HepG2 (cell line): ENCODE measurements around the gene SYCP2L. TPM values are rescaled to one million over a fixed set of nuclear protein-coding genes. Genes with fewer than 3 reads are reported as not detected.
A peak's percentile ranks its signal among the peaks of the same experiment; 100 is the strongest.

Experiments used
- HNF1B ChIP-seq: sonication (generic); formaldehyde crosslinking; IDR thresholded peaks from 2 replicates; pipeline ENCODE4 v1.5.1; 2020; ENCODE audit warnings: mild to moderate bottlenecking, moderate library complexity, missing genetic modification reagents
- MLX ChIP-seq: IDR thresholded peaks from 2 replicates; pipeline ENCODE4 v1.6.1; 2016
- MTA3 ChIP-seq: sonication (generic); formaldehyde crosslinking; IDR thresholded peaks from 2 replicates; pipeline ENCODE4 v1.4.0; 2020; ENCODE audit warnings: missing genetic modification reagents
- RXRA ChIP-seq: sonication (generic); formaldehyde crosslinking; IDR thresholded peaks from 2 replicates; pipeline ENCODE4 v1.5.1; 2020; ENCODE audit warnings: missing genetic modification reagents
- YY1 ChIP-seq: IDR thresholded peaks from 2 replicates; pipeline ENCODE4 v1.6.1; 2011; ENCODE audit warnings: low read length, low read depth, moderate library complexity, mild to moderate bottlenecking; ENCODE audit not compliant: insufficient read depth, insufficient replicate concordance
- ZFP36L2 ChIP-seq: sonication (generic); formaldehyde crosslinking; IDR thresholded peaks from 2 replicates; pipeline ENCODE4 v1.4.0; 2020; ENCODE audit warnings: missing genetic modification reagents
- ZKSCAN8 ChIP-seq: IDR thresholded peaks from 2 replicates; pipeline ENCODE4 v1.6.1; 2016; ENCODE audit warnings: borderline replicate concordance, missing genetic modification reagents, missing compliant biosample characterization
- polyA plus RNA-seq, 8 experiments: library from polyadenylated mRNA; depleted of rRNA in 3 of 8; stranded (reverse) in 7 of 8; unstranded in 1 of 8; fragments of >200 nt; fragmentation: Illumina TruSeq in 4 of 8; extraction: Trizol in 4 of 8; gene quantifications; 2 replicates each; pipeline versions ENCODE4 v1.2.1 to v1.2.3, GENCODE V29; 2011 to 2016; ENCODE audit warnings: low read depth in 4 of 8, missing spikeins in 1 of 8, mixed read lengths in 1 of 8; ENCODE audit not compliant: insufficient read depth in 1 of 8
- total RNA-seq, 5 experiments: library from RNA; depleted of rRNA; stranded (reverse); fragments of >200 nt; fragmentation: Illumina TruSeq; extraction: Trizol; gene quantifications; 2 replicates each; pipeline ENCODE4 v1.2.3, GENCODE V29; 2016; ENCODE audit warnings: low read depth in 1 of 5
- TF ChIP-seq, protein P1 (sequence below), 2 experiments: fragments of 450-650 bp in 1 of 2; sonication (generic) in 1 of 2; formaldehyde crosslinking in 1 of 2; IDR thresholded peaks; 2 replicates each; pipeline versions ENCODE4 v1.6.1 to v1.8.0; 2016 to 2022; ENCODE audit warnings: antibody characterized with exemption in 1 of 2, mild to moderate bottlenecking in 1 of 2, missing genetic modification reagents in 1 of 2
- TF ChIP-seq, protein P2 (sequence below): sonication (generic); formaldehyde crosslinking; IDR thresholded peaks from 2 replicates; pipeline ENCODE4 v1.5.1; 2020; ENCODE audit warnings: missing genetic modification reagents, mild to moderate bottlenecking, borderline replicate concordance
- TF ChIP-seq, protein P3 (sequence below): sonication (generic); formaldehyde crosslinking; IDR thresholded peaks from 2 replicates; pipeline ENCODE4 v1.5.0; 2020; ENCODE audit warnings: mild to moderate bottlenecking, missing genetic modification reagents, borderline replicate concordance

Gene SYCP2L
- total and polyA plus RNA-seq, 2 of the 13 experiments (the other 11 are each of a cell fraction or from before 2014, with no cell fraction given) = 0.22 to 0.54 TPM

DNA sequence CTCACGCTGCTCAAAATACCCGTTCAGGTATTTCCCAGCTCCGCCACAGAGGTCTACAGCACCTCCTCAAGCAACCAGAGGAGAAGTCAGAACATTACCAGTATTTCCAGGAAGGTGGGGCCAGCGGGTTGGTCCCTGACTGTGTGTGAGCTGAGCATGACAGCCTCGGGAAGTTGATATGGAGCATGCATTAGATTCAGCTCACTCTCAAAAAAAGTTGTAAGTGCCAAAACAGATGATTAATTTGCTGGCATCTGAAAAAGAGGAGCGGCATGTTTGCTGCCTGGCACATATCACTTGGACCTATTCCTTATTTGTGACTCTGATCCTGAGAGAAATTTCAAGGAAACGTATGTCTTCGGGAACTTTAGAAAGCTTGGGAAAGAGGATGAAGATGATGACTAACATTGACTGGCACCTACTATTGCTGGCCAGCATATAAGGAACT is 125.0 kb downstream of the SYCP2L start (continued):
- TF ChIP-seq, protein P1, sequence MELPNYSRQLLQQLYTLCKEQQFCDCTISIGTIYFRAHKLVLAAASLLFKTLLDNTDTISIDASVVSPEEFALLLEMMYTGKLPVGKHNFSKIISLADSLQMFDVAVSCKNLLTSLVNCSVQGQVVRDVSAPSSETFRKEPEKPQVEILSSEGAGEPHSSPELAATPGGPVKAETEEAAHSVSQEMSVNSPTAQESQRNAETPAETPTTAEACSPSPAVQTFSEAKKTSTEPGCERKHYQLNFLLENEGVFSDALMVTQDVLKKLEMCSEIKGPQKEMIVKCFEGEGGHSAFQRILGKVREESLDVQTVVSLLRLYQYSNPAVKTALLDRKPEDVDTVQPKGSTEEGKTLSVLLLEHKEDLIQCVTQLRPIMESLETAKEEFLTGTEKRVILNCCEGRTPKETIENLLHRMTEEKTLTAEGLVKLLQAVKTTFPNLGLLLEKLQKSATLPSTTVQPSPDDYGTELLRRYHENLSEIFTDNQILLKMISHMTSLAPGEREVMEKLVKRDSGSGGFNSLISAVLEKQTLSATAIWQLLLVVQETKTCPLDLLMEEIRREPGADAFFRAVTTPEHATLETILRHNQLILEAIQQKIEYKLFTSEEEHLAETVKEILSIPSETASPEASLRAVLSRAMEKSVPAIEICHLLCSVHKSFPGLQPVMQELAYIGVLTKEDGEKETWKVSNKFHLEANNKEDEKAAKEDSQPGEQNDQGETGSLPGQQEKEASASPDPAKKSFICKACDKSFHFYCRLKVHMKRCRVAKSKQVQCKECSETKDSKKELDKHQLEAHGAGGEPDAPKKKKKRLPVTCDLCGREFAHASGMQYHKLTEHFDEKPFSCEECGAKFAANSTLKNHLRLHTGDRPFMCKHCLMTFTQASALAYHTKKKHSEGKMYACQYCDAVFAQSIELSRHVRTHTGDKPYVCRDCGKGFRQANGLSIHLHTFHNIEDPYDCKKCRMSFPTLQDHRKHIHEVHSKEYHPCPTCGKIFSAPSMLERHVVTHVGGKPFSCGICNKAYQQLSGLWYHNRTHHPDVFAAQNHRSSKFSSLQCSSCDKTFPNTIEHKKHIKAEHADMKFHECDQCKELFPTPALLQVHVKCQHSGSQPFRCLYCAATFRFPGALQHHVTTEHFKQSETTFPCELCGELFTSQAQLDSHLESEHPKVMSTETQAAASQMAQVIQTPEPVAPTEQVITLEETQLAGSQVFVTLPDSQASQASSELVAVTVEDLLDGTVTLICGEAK (IDR thresholded peaks at IDR 0.05) = no peak
- TF ChIP-seq, protein P1 (CRISPR knock-in tag; IDR thresholded peaks at IDR 0.05) = no peak
- TF ChIP-seq ZFP36L2 (CRISPR knock-in tag) (0 out of 2 replicates have a peak, but pooled peaks have one; percentile 11), MTA3 (CRISPR knock-in tag) (no peak), YY1 (no peak), MLX (CRISPR knock-in tag) (no peak), RXRA (CRISPR knock-in tag) (no peak), HNF1B (no peak), ZKSCAN8 (CRISPR knock-in tag) (no peak)
- TF ChIP-seq, protein P2, sequence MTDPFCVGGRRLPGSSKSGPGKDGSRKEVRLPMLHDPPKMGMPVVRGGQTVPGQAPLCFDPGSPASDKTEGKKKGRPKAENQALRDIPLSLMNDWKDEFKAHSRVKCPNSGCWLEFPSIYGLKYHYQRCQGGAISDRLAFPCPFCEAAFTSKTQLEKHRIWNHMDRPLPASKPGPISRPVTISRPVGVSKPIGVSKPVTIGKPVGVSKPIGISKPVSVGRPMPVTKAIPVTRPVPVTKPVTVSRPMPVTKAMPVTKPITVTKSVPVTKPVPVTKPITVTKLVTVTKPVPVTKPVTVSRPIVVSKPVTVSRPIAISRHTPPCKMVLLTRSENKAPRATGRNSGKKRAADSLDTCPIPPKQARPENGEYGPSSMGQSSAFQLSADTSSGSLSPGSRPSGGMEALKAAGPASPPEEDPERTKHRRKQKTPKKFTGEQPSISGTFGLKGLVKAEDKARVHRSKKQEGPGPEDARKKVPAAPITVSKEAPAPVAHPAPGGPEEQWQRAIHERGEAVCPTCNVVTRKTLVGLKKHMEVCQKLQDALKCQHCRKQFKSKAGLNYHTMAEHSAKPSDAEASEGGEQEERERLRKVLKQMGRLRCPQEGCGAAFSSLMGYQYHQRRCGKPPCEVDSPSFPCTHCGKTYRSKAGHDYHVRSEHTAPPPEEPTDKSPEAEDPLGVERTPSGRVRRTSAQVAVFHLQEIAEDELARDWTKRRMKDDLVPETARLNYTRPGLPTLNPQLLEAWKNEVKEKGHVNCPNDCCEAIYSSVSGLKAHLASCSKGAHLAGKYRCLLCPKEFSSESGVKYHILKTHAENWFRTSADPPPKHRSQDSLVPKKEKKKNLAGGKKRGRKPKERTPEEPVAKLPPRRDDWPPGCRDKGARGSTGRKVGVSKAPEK (CRISPR knock-in tag) = no peak
- TF ChIP-seq, protein P3, sequence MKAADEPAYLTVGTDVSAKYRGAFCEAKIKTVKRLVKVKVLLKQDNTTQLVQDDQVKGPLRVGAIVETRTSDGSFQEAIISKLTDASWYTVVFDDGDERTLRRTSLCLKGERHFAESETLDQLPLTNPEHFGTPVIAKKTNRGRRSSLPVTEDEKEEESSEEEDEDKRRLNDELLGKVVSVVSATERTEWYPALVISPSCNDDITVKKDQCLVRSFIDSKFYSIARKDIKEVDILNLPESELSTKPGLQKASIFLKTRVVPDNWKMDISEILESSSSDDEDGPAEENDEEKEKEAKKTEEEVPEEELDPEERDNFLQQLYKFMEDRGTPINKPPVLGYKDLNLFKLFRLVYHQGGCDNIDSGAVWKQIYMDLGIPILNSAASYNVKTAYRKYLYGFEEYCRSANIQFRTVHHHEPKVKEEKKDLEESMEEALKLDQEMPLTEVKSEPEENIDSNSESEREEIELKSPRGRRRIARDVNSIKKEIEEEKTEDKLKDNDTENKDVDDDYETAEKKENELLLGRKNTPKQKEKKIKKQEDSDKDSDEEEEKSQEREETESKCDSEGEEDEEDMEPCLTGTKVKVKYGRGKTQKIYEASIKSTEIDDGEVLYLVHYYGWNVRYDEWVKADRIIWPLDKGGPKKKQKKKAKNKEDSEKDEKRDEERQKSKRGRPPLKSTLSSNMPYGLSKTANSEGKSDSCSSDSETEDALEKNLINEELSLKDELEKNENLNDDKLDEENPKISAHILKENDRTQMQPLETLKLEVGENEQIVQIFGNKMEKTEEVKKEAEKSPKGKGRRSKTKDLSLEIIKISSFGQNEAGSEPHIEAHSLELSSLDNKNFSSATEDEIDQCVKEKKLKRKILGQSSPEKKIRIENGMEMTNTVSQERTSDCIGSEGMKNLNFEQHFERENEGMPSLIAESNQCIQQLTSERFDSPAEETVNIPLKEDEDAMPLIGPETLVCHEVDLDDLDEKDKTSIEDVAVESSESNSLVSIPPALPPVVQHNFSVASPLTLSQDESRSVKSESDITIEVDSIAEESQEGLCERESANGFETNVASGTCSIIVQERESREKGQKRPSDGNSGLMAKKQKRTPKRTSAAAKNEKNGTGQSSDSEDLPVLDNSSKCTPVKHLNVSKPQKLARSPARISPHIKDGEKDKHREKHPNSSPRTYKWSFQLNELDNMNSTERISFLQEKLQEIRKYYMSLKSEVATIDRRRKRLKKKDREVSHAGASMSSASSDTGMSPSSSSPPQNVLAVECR = no peak
